HG03280 (cell line): Measurements from ENCODE around the gene TAL1.
"Not testable (repeated sequence)": the region's sequence is repeated elsewhere in the genome, so short reads cannot be mapped to it uniquely, and the experiment has no call there.

Experiments used
- ATAC-seq: cut with Tn5 transposase; IDR thresholded peaks from one replicate; pipeline ENCODE4 v1.9.1; 2021; ENCODE audit warnings: mild to moderate bottlenecking, moderate library complexity; ENCODE audit not compliant: unreplicated experiment

TAL1 gene

DNA sequence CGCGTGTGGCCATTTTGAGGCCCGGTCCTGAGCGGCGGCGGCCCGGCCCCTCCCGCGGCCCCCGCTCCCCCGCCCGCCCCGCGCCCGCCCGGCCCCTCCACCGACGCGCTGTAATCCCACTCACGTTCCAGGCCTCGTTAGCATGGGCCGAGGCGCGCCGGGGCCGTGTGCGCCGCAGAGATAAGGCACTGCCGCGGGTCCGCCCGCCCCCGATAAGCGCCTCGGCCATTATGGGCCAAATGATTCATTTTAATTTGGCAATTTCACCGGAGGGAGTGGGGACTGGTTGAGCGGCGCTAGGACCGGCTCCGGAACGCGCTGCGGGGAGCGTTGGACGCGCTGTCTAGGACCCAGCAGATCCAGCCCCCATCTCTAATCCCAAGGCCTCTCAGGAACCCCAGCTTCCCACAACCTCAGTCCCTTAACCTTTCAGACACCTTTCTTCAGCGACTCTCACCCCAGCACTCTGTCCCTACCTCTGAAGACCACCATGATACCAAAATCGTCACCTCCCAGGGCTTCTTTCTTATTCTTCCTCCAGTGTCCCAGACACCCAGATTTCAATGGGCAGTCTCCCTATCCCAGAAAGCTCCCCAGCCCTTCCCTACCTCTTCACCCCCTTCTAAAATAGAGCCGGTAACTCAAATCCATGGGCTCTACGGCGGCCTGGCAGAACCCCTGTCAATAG lies at the start of gene TAL1:
Gene TAL1, minus strand, starts transcription at position 39 of the 688 bp plus-strand sequence. CDS start 6,337 bp downstream, outside the sequence.
- ATAC-seq: no peak

- ATAC-seq: no peak
Observed at GRCh38 chr1:47280142-47280541, 48.1 kb upstream of the TAL1 start.

DNA sequence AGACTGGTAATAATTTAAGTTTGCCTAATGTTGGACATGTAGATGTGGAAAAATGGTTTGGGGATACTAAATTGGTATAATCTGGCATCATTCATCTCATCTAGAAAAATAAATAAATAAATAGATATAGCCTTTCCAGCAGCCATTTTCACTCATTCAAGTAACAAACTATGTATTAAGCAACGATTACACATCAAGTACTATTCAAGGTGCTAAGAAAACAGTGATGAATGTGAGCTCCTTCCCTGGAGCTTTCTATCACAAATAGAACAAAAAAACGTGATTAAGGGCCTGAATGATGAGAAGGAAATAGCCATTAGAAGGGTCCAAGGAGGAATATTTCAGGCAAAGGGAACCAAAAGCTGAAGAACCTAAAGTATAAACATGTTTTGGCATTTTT lies 44.8 kb upstream of the TAL1 start:
- no peak for ATAC-seq

GRCh38 chr1:47275811-47276210 lies 43.8 kb upstream of the TAL1 start:
- ATAC-seq: not testable (repeated sequence)

GRCh38 chr1:47265529-47265928 lies 33.5 kb upstream of the TAL1 start:
- not testable (repeated sequence) for ATAC-seq

DNA sequence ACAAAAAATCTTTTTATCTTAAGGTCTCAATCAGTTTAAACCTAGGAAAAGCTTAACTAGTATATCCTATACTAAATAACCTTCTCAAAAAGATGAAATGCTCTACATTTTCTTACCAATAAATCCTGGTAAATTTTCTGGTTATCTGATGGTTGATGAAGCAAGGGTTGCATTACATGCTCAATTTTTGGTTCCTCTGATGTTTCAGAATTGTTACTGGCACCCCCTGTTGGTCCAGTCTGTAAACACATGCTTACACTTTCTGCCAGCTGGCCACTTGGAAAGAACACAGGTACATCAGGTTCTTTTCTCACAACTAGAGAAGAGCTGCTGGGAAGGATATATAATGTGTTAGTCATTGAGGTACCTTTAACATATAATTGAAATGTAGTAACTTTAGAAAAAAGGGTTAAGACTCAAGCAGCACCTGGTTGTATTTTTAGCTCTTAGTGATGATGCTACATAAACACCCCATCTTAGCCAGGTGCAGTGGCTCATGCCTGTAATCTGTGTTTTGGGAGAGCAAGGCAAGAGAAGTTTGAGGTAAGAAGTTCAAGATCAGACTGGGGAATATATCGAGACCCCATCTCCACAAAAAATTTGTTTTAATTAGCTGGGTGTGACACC lies 30.9 kb upstream of the TAL1 start:
- ATAC-seq: no peak

- ATAC-seq: no peak
Observed at GRCh38 chr1:47257224-47257623, 25.2 kb upstream of the TAL1 start.

- no peak for ATAC-seq
Observed at GRCh38 chr1:47252795-47253194, 20.8 kb upstream of the TAL1 start.

DNA sequence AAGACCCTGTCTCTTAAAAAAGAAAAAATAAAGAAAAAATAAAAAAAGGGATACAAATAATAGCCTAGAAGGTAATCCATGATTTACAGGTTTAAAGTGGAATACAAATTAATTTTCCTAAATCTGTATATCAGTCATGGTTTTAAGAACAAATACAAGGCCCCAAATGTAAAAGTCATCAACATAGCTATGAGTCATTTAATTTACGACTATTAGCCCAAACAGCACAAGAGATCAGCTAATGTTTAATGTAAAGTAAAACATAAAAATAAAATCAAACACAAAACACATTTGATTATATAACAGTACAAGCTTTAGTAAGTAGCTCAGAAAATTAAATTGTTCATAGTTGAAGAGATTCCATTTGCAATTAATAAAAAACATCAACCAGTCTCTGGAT lies 20.3 kb upstream of the TAL1 start:
- no peak for ATAC-seq

- ATAC-seq: no peak
Observed at GRCh38 chr1:47249755-47250154, 17.7 kb upstream of the TAL1 start.

GRCh38 chr1:47244339-47244862 lies 12.4 kb upstream of the TAL1 start:
- no peak for ATAC-seq

- no peak for ATAC-seq
Observed at GRCh38 chr1:47243910-47244309, 11.9 kb upstream of the TAL1 start.

GRCh38 chr1:47241114-47242113 lies 9.4 kb upstream of the TAL1 start:
- no peak for ATAC-seq

- ATAC-seq: no peak
Observed at GRCh38 chr1:47238935-47239592, 7.0 kb upstream of the TAL1 start.

DNA sequence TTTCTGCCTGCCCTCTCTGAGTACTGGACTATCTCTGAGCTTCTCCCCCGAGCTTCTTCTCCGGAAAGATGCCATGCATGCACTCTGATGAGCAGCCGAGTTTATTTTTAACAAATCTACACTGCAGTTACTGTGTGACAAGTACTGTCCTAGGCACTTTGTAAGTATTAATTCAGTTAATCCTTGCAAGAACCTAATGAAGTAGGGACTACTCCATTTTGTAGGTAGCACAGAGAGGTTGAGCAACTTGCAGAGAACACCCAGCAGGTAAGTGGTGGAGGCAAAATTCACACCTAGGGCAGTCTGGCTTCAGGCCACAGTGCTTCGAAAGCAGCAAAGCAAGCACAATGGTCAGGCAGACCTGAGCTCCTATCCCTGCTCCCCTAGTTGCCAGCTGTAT lies 3.8 kb upstream of the TAL1 start:
- ATAC-seq: no peak

GRCh38 chr1:47235241-47235681 lies 3.2 kb upstream of the TAL1 start:
- no peak for ATAC-seq

DNA sequence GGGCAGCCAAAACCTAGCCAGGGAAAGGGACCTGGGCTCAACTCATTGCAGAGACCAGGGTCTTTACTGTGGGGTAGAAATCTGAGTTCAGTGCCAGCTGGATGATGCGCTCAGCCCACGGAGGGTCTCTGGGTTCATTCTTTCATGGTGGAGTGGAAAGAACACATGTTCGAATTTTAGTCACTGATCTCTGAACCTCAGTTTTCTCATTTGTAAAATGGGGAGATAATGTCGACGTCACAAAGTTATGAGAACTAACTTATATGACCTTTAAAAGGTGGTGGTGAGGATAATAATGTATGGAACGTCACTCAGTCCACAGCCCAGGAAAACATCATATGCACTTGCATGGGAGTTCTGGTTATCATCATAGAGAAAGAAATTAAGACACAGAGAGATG lies 1.2 kb upstream of the TAL1 start:
- no peak for ATAC-seq

GRCh38 chr1:47231301-47232186 lies 481 bp downstream of the TAL1 start:
- ATAC-seq: no peak

GRCh38 chr1:47230692-47231300 lies 1.2 kb downstream of the TAL1 start:
- no peak for ATAC-seq
